IMR-90 (cell line): ENCODE data around the gene PLBD2. TPM values are rescaled to one million over a fixed set of nuclear protein-coding genes. Genes with fewer than 3 reads are reported as not detected.

Source experiments
- ATAC-seq: fragments of 200-7000 bp; cut with Tn5 transposase; 2 replicates; pipeline ENCODE4 v1.9.1; 2020; ENCODE audit warnings: low read depth, mild to moderate bottlenecking, moderate library complexity
- BruUV-seq: library from RNA; stranded (reverse); fragments of 400-500 nt; replicated peaks from 2 replicates; lab custom pipeline; 2021; lab: Mats Ljungman, UMichigan
- CTCF ChIA-PET: fragments of 300-600 bp; formaldehyde crosslinking; extraction: SDS; loops from one replicate; lab custom pipeline; 2021; ENCODE audit warnings: antibody characterized with exemption; lab: Yijun Ruan, JAX
- POLR2A ChIA-PET: fragments of 300-600 bp; sonication (Branson Sonifier 250); formaldehyde crosslinking; loops from one replicate; lab custom pipeline; 2022; ENCODE audit warnings: antibody characterized with exemption; ENCODE audit not compliant: unreplicated experiment; lab: Charles Lee
- DNase-seq: peaks from one replicate; pipeline ENCODE4 v3.0.0; 2013
- H2AFZ ChIP-seq: replicated peaks from 2 replicates; pipeline ENCODE3; 2013; ENCODE audit warnings: low read length, mild to moderate bottlenecking; ENCODE audit not compliant: poor library complexity
- H2AK5ac ChIP-seq: 2 replicates; pipeline ENCODE4 v1.6.1; 2013; ENCODE audit warnings: low read depth, low read length, inconsistent platforms
- H2AK9ac ChIP-seq: replicated peaks from 2 replicates; pipeline ENCODE3; 2013; ENCODE audit warnings: mild to moderate bottlenecking, low read depth, low read length, moderate library complexity; ENCODE audit not compliant: poor library complexity
- H2BK120ac ChIP-seq: 2 replicates; pipeline ENCODE4 v1.6.1; 2013; ENCODE audit warnings: low read depth, low read length, inconsistent platforms
- H2BK15ac ChIP-seq: 3 replicates; pipeline ENCODE4 v1.6.1; 2013; ENCODE audit warnings: low read depth, low read length, inconsistent platforms
- H2BK20ac ChIP-seq: 2 replicates; pipeline ENCODE4 v1.6.1; 2013; ENCODE audit warnings: low read depth, mild to moderate bottlenecking, inconsistent platforms, low read length, moderate library complexity
- H2BK5ac ChIP-seq: 2 replicates; pipeline ENCODE4 v1.6.1; 2013; ENCODE audit warnings: mild to moderate bottlenecking, low read depth, low read length, inconsistent platforms; ENCODE audit not compliant: poor library complexity, severe bottlenecking
- H3K14ac ChIP-seq: replicated peaks from 2 replicates; pipeline ENCODE4 v1.6.1; 2013; ENCODE audit warnings: low read depth, low read length, inconsistent platforms
- H3K18ac ChIP-seq: 2 replicates; pipeline ENCODE4 v1.6.1; 2013; ENCODE audit warnings: low read depth, low read length, control low read depth
- H3K23ac ChIP-seq: 2 replicates; pipeline ENCODE4 v1.6.1; 2013; ENCODE audit warnings: low read depth, low read length, inconsistent platforms
- H3K27ac ChIP-seq: 2 replicates; pipeline ENCODE4 v1.5.1; 2013; ENCODE audit warnings: mild to moderate bottlenecking, control low read depth, low read length; ENCODE audit not compliant: insufficient read depth
- H3K27me3 ChIP-seq: 2 replicates; pipeline ENCODE4 v1.6.1; 2013; ENCODE audit warnings: low read length; ENCODE audit not compliant: control insufficient read depth, insufficient read depth
- H3K36me3 ChIP-seq: 2 replicates; pipeline ENCODE4 v1.6.1; 2013; ENCODE audit warnings: low read length, mixed read lengths; ENCODE audit not compliant: control insufficient read depth, insufficient read depth
- H3K4ac ChIP-seq: 2 replicates; pipeline ENCODE4 v1.6.1; 2013; ENCODE audit warnings: low read depth, low read length, inconsistent platforms
- H3K4me1 ChIP-seq: 2 replicates; pipeline ENCODE4 v1.6.1; 2013; ENCODE audit warnings: low read length, mixed read lengths; ENCODE audit not compliant: control insufficient read depth, insufficient read depth
- H3K4me2 ChIP-seq: 2 replicates; pipeline ENCODE4 v1.6.1; 2013; ENCODE audit warnings: low read depth, mild to moderate bottlenecking, control low read depth, low read length, moderate library complexity
- H3K4me3 ChIP-seq: 2 replicates; pipeline ENCODE4 v1.5.1; 2013; ENCODE audit warnings: low read depth, mild to moderate bottlenecking, control low read depth, low read length, moderate library complexity; ENCODE audit not compliant: insufficient read depth
- H3K56ac ChIP-seq: 2 replicates; pipeline ENCODE4 v1.6.1; 2013; ENCODE audit warnings: low read length, inconsistent platforms; ENCODE audit not compliant: insufficient read depth; ENCODE audit errors: extremely low read depth
- H3K79me1 ChIP-seq, 2 experiments: 2 replicates each; pipeline ENCODE4 v1.6.1; 2013; ENCODE audit warnings: low read length in 2 of 2, inconsistent platforms in 1 of 2, low read depth in 1 of 2
- H3K9ac ChIP-seq: 2 replicates; pipeline ENCODE4 v1.6.1; 2013; ENCODE audit warnings: low read depth, low read length, control low read depth
- H3K9me1 ChIP-seq: 2 replicates; pipeline ENCODE4 v1.6.1; 2013; ENCODE audit warnings: low read length, inconsistent platforms; ENCODE audit not compliant: insufficient read depth
- H3K9me3 ChIP-seq: 2 replicates; pipeline ENCODE4 v1.6.1; 2013; ENCODE audit warnings: low read length; ENCODE audit not compliant: control insufficient read depth, insufficient read depth
- H4K20me1 ChIP-seq: 2 replicates; pipeline ENCODE4 v1.6.1; 2013; ENCODE audit warnings: low read length, inconsistent platforms; ENCODE audit not compliant: insufficient read depth
- H4K5ac ChIP-seq: 2 replicates; pipeline ENCODE4 v1.6.1; 2013; ENCODE audit warnings: mild to moderate bottlenecking, low read depth, low read length, control low read depth
- H4K8ac ChIP-seq, 2 experiments: 2 replicates each; pipeline ENCODE4 v1.6.1; 2013; ENCODE audit warnings: low read depth in 2 of 2, low read length in 2 of 2, control low read depth in 1 of 2, inconsistent platforms in 1 of 2
- H4K91ac ChIP-seq: 2 replicates; pipeline ENCODE4 v1.6.1; 2013; ENCODE audit warnings: low read depth, low read length, inconsistent platforms; ENCODE audit not compliant: insufficient read depth
- CHD1 ChIP-seq: IDR thresholded peaks from 2 replicates; pipeline ENCODE4 v1.6.1; 2012; ENCODE audit warnings: low read depth, low read length, improper control_type of control experiment
- MAFK ChIP-seq: IDR thresholded peaks from 2 replicates; pipeline ENCODE4 v1.6.1; 2012; ENCODE audit warnings: low read depth, low read length, improper control_type of control experiment
- MXI1 ChIP-seq: IDR thresholded peaks from 2 replicates; pipeline ENCODE4 v1.6.1; 2012; ENCODE audit warnings: low read depth, mild to moderate bottlenecking, low read length, moderate library complexity, borderline replicate concordance
- NFE2L2 ChIP-seq: fragments of 150-350 bp; IDR thresholded peaks from 2 replicates; pipeline ENCODE4 v1.6.1; 2016; ENCODE audit warnings: low read depth, mild to moderate bottlenecking, low read length
- POLR2A ChIP-seq: IDR thresholded peaks from 2 replicates; pipeline ENCODE4 v1.6.1; 2012; ENCODE audit warnings: mild to moderate bottlenecking, low read depth, low read length
- RFX5 ChIP-seq: IDR thresholded peaks from 2 replicates; pipeline ENCODE4 v1.8.0; 2012; ENCODE audit warnings: low read depth, mild to moderate bottlenecking, low read length, moderate library complexity
- SMC3 ChIP-seq: fragments of 150-350 bp; IDR thresholded peaks from 2 replicates; pipeline ENCODE4 v1.6.1; 2016; ENCODE audit warnings: low read depth, mild to moderate bottlenecking, antibody characterized with exemption, low read length, moderate library complexity
- WGBS, 2 experiments: methylation state at CpG; one replicate each; pipeline versions ENCODE4 v1.1.5 to v1.1.7; 2013; ENCODE audit warnings: missing lambda C conversion rate in 2 of 2; ENCODE audit not compliant: insufficient read length in 1 of 2; ENCODE audit errors: extremely low coverage in 2 of 2; 5-methylcytosine and 5-hydroxymethylcytosine counted together
- dilution Hi-C: fragments of 300-500 bp; cut with HindIII; formaldehyde crosslinking; loops from one replicate; pipeline ENCODE4 v1.14.3; 2018; ENCODE audit warnings: low sequenced_read_pairs; ENCODE audit not compliant: unreplicated experiment
- in situ Hi-C: fragments of 300-500 bp; cut with MboI; formaldehyde crosslinking; loops from 3 replicates; pipeline ENCODE4 v1.14.3; 2019; ENCODE audit warnings: low sequenced_read_pairs, inconsistent platforms, mixed read lengths
- intact Hi-C: fragments of 100-400 bp; cut with micrococcal nuclease; formaldehyde crosslinking; loops from 2 replicates; pipeline ENCODE4 v1.10.0; 2022
- polyA plus RNA-seq, 3 experiments: library from polyadenylated mRNA; depleted of rRNA; stranded (reverse); fragments of >200 nt; gene quantifications; 2 replicates each; pipeline ENCODE4 v1.2.3, GENCODE V29; 2012; ENCODE audit warnings: low replicate concordance in 1 of 3
- total RNA-seq: library from RNA; depleted of rRNA; stranded (reverse); fragments of >200 nt; gene quantifications from 2 replicates; pipeline ENCODE4 v1.2.3, GENCODE V29; 2012
- TF ChIP-seq, protein P1 (sequence below): conservative IDR thresholded peaks from 2 replicates; pipeline ENCODE4 v1.5.1; 2012; ENCODE audit warnings: mild to moderate bottlenecking, low read depth, low read length, improper control_type of control experiment

PLBD2 gene
- total and polyA plus RNA-seq, 2 of the 4 experiments (the other 2 are of a cell fraction): 7.3 to 44.5 TPM

DNA sequence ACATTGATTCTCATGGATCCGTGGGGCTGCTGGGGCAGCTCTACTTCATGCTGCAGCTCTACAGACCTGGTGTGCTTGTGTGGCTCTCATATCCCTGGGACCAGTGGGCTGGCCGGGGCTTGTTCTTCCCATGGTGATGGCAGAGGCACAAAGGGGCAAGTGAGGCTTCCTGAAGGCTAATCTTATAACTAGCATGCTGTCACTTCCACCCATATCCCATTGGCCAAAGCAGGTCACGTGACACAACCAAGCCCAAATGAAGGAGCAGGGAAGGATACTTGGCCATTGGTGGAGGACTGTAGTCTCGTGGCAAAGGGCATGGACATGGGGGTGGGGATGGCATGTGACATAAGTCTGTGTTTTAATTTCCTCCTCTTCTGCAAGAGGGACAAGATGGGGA, 9.9 kb downstream of the PLBD2 start:
- no TSS peak for BruUV-seq
- WGBS, 2 experiments: no CpG with 5 or more reads among the region's 4 CpGs

More for the DNA sequence above, 9.9 kb downstream of the PLBD2 start:
- no peak overlapping the region for H3K9ac ChIP-seq
- peaks cover 5% of the 10 kb centered on the region; the same call in 1 of the 2 replicates for H4K20me1 ChIP-seq
- H4K91ac ChIP-seq: no peak overlapping the region
- H2AFZ ChIP-seq: peak overlapping the region; percentile 58
- H2BK5ac ChIP-seq: no peak overlapping the region
- intact Hi-C loops (no loop called here), in situ Hi-C loops (no loop called here), dilution Hi-C loops (no loop called here)
- peaks cover 8% of the 10 kb centered on the region for H3K36me3 ChIP-seq
- ATAC-seq: no peak
- H3K4me3 ChIP-seq: no peak overlapping the region
- no peak overlapping the region for H4K8ac ChIP-seq
- ChIA-PET CTCF (no interaction called here), POLR2A (no interaction called here)
- no peak overlapping the region for H3K56ac ChIP-seq
- no peak overlapping the region for H3K4ac ChIP-seq
- no peak overlapping the region for H3K23ac ChIP-seq
- peaks cover 24% of the 10 kb centered on the region for H3K9me1 ChIP-seq
- no peaks in the 10 kb centered on the region for H3K9me3 ChIP-seq
- H2AK9ac ChIP-seq: no peak overlapping the region
- no peak overlapping the region for H2BK20ac ChIP-seq
- no peak for DNase-seq
- H2AK5ac ChIP-seq: no peak overlapping the region
- H3K18ac ChIP-seq: no peak overlapping the region
- TF ChIP-seq SMC3 (no peak), RFX5 (no peak), CHD1 (no peak), MAFK (no peak), MXI1 (no peak), POLR2A (no peak), NFE2L2 (no peak)
- TF ChIP-seq, protein P1, sequence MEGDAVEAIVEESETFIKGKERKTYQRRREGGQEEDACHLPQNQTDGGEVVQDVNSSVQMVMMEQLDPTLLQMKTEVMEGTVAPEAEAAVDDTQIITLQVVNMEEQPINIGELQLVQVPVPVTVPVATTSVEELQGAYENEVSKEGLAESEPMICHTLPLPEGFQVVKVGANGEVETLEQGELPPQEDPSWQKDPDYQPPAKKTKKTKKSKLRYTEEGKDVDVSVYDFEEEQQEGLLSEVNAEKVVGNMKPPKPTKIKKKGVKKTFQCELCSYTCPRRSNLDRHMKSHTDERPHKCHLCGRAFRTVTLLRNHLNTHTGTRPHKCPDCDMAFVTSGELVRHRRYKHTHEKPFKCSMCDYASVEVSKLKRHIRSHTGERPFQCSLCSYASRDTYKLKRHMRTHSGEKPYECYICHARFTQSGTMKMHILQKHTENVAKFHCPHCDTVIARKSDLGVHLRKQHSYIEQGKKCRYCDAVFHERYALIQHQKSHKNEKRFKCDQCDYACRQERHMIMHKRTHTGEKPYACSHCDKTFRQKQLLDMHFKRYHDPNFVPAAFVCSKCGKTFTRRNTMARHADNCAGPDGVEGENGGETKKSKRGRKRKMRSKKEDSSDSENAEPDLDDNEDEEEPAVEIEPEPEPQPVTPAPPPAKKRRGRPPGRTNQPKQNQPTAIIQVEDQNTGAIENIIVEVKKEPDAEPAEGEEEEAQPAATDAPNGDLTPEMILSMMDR: no peak
- H3K79me1 ChIP-seq: peaks cover 0 to 22% of the 10 kb centered on the region in 2 experiments; a peak in 3 of 4 replicates
- H3K14ac ChIP-seq: no peak overlapping the region
- H3K4me2 ChIP-seq: no peak overlapping the region
- H2BK15ac ChIP-seq: no peak overlapping the region
- no peaks in the 10 kb centered on the region for H3K27me3 ChIP-seq
- H3K4me1 ChIP-seq: no peaks in the 10 kb centered on the region; the same call in 1 of the 2 replicates
- no peak overlapping the region for H3K27ac ChIP-seq
- no peak overlapping the region for H2BK120ac ChIP-seq
- H4K5ac ChIP-seq: no peak overlapping the region
